AG09309 (cell line): ENCODE results near the gene SLC41A3.

Experiments used
- DNase-seq: peaks from one replicate; pipeline ENCODE4 v3.0.0-alpha.2; 2010; ENCODE audit warnings: low read depth
- H3K4me3 ChIP-seq: 2 replicates; pipeline ENCODE4 v1.5.1; 2011; ENCODE audit warnings: mild to moderate bottlenecking, low read depth, low read length, moderate library complexity; ENCODE audit not compliant: control insufficient read depth
- CTCF ChIP-seq: IDR thresholded peaks from 2 replicates; pipeline ENCODE4 v1.5.1; 2011; ENCODE audit warnings: mild to moderate bottlenecking, low read depth, low read length, inconsistent platforms; ENCODE audit not compliant: insufficient read depth, control insufficient read depth; ENCODE audit errors: missing control alignments

The SLC41A3 gene

GRCh38 chr3:126083913-126084767, at the start of gene SLC41A3:
Gene SLC41A3 (minus strand): TSS chr3:126084124. CDS start chr3:126068219, 15,905 bp downstream.
- peak within 1 kb of the TSS; percentile 66 for H3K4me3 ChIP-seq
- peak; percentile 20 for DNase-seq
- TF ChIP-seq CTCF: peak; percentile 47

DNA sequence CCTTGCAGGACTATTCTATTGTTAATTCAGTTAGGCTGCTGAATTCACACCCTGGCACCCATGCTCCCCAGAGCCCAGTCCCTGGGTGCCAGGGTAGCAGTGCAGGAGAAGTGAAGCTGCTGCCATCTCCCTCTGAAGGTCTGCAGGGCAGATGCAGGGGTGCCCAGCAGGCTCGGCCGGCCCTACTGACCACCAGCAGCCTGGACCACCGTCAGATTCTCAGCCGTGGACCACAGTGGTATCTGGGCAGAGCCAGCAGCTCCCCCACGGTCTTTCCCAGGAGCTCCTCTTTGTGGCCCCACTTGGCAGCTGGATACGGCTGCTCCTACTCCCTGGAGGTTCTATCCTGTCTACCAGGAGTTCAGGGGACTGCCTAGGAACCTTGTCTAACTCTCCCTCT, 49.7 kb upstream of the SLC41A3 start:
- TF ChIP-seq CTCF: no peak

DNA sequence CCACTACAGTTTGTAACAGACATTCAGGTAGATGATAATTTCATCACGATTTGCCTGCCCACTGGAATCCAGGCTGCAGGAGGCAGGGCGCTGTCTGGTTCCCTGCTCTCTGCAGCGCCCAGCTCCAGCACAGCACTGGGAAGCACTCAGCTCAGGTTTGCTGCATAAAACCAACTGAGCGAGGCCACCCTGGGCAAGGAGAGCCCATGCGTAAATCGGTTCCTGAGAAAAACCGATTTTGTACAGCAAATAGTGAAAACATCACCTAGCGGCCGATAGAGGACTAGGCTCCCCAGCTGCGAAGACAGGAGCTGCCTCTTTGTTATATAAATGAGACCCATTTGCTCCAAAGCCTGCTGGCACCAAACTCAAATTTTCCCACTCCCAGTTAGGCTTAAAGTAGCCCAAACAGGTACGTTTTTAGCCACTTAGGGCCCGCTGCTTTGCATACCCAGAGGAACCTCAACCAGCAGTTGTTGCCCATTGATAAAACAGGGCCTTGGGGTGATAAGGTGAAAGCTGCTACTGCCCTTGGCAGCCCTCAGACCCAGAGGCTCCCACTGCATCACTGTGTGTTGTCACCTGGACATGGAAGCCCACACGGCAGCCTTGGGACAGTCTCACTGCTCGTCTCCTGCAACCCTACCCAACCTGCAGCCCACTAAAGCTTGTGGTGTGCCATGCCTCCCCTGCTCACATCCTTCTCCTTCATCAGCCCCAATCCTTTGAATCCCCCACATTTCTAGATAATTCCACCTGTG, 49.0 kb upstream of the SLC41A3 start:
- TF ChIP-seq CTCF: peak; percentile 35
- H3K4me3 ChIP-seq: no peak overlapping the region
- no peak for DNase-seq

More for the DNA sequence above, 49.7 kb upstream of the SLC41A3 start:
- no peak for DNase-seq
- no peak overlapping the region for H3K4me3 ChIP-seq

DNA sequence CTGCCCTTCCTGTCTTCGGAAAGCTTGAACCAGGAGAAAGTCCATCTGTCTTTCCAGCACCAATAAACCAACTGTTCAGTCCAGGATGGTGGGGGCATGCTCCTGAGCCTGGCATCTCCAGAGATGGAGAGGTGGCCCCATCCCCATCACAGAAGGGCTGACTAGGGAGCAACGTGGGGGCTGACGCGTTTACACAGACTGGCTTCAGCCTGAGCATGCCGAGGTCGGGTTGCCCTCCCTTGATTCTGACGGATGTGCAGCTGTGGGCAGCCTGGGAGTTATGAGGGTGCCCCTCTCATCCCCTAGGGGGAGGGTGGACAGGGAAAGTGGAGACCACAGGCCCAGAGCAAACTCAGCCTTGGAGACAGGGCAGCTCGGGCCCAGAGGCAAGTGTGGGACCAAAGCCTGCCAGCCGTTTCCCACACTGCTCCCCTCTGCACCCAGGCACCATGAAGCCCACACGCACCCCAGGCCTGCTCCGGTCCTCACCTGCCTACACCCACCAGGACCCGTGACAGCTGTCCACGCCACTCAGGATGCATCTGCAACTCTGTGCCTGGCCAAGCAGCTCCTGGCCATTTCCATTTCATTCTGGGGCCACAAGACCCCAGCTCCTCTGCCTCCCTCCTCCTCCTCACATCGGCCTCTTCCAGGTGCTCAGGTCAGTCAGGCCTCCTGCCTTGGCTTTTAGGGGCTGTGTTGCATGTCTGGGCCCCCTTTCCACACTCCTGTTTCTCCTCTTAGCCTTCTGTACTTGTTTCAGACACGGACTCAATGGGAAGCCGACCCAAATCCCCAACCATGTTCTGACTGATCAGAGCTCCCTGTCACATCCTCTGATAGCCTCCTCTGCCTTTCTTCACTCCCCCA, 48.2 kb upstream of the SLC41A3 start:
- no peak for DNase-seq
- TF ChIP-seq CTCF: no peak
- no peak overlapping the region for H3K4me3 ChIP-seq

- DNase-seq: no peak
- no peak for TF ChIP-seq CTCF
- H3K4me3 ChIP-seq: no peak overlapping the region
These were observed 47.2 kb upstream of the SLC41A3 start for GRCh38 chr3:126130981-126131745.
